GM21367 (cell line): ENCODE results near the gene KAZN.

Source experiments
- ATAC-seq: cut with Tn5 transposase; IDR thresholded peaks from one replicate; pipeline ENCODE4 v1.9.1; 2021; ENCODE audit not compliant: unreplicated experiment

Gene KAZN

GRCh38 chr1:15014516-15014915, 416.0 kb downstream of the KAZN start:
- ATAC-seq, result no peak

DNA sequence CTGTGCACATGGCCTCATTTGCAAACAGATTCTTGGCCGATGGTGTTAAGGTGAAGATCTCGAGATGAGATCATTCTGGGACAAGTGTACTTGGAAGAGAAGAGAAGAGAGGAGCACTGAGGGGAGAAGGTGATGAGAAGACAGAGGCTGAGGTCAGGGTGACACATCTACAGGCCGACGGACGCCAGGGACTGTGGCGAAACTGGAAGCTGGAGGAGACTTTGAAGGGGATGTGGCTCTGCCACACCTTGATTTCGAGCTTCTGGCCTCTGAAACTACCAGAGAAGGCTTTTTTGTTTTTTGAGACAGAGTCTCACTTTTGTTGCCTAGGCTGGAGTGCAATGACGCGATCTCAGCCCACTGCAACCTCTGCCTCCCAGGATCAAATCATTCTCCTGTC, 417.5 kb downstream of the KAZN start:
- no peak for ATAC-seq

DNA sequence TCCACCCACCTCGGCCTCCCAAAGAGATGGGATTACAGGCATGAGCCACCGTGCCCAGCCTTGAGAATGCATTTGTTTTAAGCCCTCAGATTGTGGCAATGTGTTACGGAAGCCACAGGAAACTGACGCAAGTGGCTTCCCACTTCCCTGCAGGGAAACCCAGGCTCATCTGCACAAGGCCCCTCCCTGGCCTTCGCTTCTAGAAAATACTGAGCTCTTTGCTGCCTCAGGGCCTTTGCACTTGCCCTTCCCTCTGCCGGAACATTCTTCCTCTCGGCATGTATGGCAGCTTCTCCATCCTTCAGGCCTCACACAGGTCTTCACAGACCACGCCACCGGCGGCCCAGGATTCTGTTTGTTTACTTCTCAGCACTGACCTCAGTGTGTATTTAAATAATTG, 418.0 kb downstream of the KAZN start:
- ATAC-seq, result no peak

DNA sequence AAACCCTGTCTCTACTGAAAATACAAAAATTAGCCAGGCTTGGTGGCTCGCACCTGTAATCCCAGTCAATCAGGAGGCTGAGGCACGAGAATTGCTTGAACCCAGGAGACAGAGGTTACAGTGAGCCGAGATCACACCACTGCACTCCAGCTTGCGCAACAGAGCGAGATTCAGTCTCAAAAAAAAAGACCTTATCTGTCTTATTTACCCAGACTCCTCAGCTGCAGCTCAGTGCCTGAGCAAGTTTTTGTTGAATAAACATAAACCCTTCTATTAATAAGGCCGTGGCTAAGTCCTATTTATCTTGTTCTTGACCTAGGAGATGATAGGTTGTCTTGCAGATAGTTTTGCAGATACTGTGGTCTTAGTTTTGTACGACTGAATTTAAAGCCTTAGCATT, 418.6 kb downstream of the KAZN start:
- ATAC-seq, result no peak

- ATAC-seq, result no peak
These were observed 420.3 kb downstream of the KAZN start for GRCh38 chr1:15018767-15019166.

- ATAC-seq, result no peak
These were observed 422.7 kb downstream of the KAZN start for GRCh38 chr1:15020943-15021745.

- ATAC-seq, result no peak
These were observed 423.6 kb downstream of the KAZN start for GRCh38 chr1:15022048-15022447.

DNA sequence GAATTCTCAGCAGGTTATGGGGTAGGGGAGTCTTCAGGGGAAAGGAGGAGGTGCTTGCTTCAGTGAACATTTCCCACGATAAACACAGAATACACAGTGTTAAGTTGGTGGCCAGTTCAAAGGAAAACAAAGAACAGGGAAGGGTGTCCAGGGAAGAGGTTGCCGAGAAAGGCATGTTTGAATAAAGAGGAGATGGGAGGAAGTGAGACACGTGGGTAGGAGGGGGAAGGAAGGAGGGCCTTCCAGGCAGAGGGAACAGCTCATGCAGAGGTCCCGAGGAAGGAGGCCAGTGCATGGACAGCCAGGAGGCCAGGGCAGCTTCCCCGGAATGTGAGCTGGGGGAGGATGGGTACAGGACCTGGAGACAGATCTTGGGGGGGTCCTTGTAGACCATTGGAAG, 424.7 kb downstream of the KAZN start:
- no peak for ATAC-seq

- no peak for ATAC-seq
These were observed 425.5 kb downstream of the KAZN start for GRCh38 chr1:15023976-15024375.

GRCh38 chr1:15026117-15026489, 427.6 kb downstream of the KAZN start:
- ATAC-seq, result no peak

DNA sequence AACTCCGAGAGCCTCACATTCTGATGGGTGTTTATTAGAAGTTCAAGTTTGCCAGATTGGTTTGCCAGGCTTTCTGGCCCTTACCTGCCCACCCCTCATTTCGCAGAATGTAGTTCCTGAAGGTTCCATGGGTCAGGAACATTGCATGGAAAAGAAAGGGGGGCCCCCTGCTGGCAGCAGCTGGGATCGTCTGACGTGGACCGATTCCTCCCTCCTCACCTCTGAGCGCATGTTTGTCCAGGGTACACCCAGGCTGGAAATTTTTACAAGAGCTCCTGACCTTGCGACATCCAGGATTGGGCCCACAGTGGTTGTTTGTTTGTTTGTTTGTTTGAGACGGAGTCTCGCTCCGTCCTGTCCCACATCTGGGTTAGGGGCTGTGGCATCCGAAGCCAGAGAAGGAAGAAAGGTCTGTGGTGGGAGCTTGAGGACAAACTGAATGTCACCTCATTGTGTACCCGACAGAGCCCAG, 429.1 kb downstream of the KAZN start:
- ATAC-seq, result no peak

- ATAC-seq, result no peak
These were observed 429.6 kb downstream of the KAZN start for GRCh38 chr1:15028102-15028501.

GRCh38 chr1:15028616-15029015, 430.1 kb downstream of the KAZN start:
- no peak for ATAC-seq

- no peak for ATAC-seq
These were observed 430.6 kb downstream of the KAZN start for GRCh38 chr1:15029036-15029435.

DNA sequence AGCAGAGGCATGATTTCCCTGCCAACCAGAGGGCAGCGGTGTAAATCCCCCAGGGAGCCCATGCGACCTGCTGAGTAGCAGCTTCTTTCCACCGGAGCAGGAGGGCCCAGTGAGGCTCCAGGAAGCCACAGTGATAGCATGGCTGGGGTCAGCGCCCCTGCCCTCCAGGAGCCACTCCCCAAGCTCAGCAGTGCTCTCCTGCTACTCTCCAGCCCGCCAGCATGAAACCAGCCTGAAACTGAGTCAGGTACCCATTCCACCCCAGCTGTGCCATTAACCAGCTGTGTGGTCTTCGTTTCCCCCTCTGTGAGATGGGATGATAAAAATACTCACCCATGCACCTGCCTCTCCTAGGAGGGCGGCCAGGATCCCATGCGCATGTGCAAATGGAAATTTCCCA, 431.3 kb downstream of the KAZN start:
- no peak for ATAC-seq

DNA sequence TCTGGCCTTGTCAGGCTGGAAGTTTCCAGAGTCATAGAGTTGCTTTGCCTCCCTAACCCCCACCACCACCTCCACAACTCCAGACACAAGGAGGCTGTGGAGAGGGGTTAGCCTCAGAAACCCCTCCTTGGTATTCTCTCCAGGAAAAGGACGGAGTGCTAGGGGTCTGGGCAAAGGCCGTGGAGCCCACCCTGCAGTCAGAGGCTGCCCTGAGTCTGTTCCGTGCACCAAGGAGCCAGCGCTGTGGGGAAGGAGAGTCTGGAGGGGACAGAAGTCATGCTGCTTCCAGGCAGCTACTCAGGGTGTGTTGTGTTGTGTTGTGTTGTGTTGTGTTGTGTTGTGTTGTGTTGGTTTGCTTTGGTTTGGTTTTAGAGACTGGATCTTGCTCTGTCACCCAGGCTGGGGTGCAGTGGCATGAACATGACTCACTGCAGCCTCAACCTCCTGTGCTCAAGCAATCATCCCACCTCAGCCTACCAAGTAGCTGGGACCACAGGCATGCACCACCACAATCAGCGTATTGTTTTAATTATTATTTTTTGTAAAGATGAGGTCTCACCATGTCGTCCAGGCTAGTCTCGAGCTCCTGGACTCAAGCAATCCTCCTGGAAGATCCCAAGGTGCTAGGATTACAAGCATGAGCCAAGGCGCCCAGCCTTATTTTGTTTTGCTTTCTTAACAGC, 432.9 kb downstream of the KAZN start:
- ATAC-seq, result no peak

DNA sequence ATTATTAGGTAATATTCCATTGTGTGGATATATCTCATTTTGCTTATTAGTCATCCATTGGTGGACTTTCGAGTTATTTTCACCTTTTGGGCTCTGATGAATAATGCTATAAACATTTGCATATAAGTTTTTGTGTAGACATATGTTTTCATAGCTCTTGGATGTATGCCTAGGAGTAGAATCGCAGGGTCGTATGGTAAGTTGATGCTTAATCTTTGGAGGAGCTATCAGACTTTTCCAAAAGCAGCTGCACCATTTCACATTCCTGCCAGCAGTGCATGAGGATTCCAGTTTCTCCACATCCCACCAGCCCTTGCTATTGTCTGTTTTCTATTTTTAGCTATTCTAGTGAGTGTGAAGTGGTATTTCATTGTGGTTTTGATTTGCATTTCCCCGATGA, 434.8 kb downstream of the KAZN start:
- ATAC-seq, result no peak

DNA sequence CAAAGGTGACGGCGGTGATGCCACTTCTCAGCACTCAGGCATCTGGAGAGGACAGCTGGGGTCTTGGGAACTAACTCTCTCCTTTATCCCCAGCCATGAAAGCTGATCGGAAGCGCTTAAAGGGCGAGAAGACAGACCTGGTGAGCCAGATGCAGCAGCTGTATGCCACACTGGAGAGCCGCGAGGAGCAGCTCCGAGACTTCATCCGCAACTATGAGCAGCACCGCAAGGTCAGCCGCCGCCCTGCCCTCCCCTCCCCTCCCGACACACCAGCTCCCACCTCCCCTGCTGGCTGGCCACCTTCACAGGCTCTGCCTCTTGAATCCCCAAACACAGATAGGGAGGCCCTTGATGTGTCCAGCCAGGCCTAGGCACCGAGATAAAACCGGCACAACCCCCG, 436.2 kb downstream of the KAZN start:
- no peak for ATAC-seq

DNA sequence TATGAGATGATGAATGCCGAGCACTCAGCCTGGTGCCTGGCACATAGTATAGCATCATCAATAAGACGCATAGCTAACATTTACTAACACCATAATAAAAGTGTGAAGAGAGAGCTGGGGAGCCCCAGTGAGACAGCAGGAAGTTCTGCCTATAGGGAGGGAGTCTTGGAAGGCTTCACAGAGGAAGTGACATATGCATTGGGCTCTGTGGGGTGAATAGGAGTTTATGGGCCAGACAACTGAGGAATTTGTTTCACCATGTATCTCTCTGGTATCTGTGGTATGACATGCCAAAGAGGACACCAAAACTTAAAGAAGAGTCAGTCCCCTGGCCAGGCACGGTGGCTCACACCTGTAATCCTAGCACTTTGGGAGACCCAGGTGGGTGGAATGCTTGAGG, 436.8 kb downstream of the KAZN start:
- no peak for ATAC-seq

DNA sequence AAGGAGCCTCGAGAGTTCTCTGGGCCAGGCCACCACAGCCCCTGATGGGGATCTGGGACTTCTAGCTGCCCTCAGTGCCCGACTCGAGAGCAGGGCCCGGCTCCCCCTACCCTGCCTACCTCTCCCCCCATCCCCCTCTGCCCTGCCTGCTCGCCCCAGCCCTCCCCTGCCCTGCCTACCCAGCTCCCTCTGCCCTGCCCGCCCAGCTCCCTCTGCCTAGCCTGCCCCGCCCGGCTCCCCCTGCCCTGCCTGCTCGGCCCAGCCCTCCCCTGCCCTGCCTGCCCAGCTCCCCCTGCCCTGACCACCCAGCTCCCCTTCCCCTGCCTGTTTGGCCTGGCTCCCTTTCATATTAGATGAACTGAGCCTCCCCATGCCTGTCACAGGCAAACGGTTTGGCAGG, 437.6 kb downstream of the KAZN start:
- ATAC-seq, result no peak

DNA sequence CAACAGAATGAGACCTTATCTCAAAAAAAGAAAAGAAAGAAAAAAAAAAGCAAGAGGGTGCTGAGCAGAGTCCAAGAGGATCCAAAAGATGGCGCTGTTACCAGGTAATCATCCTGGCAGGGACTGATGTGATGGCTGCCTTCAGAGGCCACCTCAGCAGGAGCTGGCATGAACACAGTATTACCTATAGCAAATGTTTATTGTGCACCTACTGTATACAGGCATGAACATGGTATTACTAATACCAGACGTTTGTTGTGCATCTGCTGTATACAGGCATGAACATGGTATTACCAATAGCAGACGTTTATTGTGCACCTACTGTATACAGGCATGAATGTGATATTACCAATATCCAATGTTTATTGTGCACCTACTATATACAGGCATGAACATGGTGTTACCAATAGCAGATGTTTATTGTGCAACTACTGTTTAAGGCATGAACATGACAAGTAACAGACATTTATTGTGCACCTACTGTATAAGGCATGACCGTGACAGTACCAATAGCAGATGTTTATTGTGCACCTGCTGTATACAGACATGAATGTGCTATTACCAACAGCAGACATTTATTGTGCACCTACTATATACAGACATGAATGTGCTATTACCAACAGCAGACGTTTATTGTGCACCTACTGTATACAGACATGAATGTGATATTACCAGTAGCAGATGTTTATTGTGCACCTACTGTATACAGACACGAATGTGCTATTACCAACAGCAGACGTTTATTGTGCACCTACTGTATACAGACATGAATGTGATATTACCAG, 439.9 kb downstream of the KAZN start:
- no peak for ATAC-seq
